ENCODE results near the gene THSD4. TPM values are rescaled to one million over a fixed set of nuclear protein-coding genes. Genes with fewer than 3 reads are reported as not detected.

The THSD4 gene
- total RNA-seq, 1 experiment from 2014 or later, result 0.29 TPM

DNA sequence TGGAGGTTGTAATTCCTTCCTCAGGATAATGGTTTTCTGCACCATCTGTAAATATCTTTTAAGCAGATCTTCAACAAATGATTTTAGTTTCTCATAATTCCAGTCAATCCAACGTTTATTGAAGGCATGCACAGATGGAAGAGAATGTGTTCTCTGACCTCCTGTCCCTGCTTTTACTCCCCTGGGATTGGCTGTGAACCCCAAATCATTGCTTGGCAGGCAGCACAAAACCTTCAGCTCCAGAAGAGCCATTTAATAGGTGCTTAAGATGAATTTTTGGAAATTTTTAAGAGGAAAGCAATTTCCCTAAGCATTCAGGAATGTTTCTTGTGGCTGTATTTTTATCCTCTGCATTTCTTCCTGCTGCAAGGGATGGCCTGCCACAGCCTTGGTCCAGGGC, 25.5 kb upstream of the THSD4 start:
- ChIA-PET POLR2A (no interaction called here), CTCF (no interaction called here)
- Histone ChIP-seq H3K9me3 (no peaks in the 10 kb centered on the region), H3K27me3 (replicated peaks; ENCODE audit: control insufficient read depth, insufficient read depth, low read length) (no peaks in the 10 kb centered on the region), H3K36me3 (ENCODE audit: control insufficient read depth, insufficient read depth, low read length) (no peaks in the 10 kb centered on the region), H3K4me3 (ENCODE audit: low read depth, low read length) (no peak overlapping the region), H3K4me1 (no peaks in the 10 kb centered on the region)
- no peak overlapping the region for H3K27ac Mint-ChIP-seq (ENCODE audit: unreplicated experiment)
- peaks cover 3% of the 10 kb centered on the region for H3K27me3 Mint-ChIP-seq (ENCODE audit: insufficient read depth, unreplicated experiment)
- intact Hi-C loops (cut with micrococcal nuclease; ENCODE audit: unreplicated experiment), result no loop called here
- H3K36me3 Mint-ChIP-seq (ENCODE audit: insufficient read depth, unreplicated experiment), result no peaks in the 10 kb centered on the region
- no peak for DNase-seq
- BruUV-seq (replicated peaks), result no TSS peak
- H3K4me3 Mint-ChIP-seq (ENCODE audit: unreplicated experiment), result no peak overlapping the region
- TF ChIP-seq, protein P1, sequence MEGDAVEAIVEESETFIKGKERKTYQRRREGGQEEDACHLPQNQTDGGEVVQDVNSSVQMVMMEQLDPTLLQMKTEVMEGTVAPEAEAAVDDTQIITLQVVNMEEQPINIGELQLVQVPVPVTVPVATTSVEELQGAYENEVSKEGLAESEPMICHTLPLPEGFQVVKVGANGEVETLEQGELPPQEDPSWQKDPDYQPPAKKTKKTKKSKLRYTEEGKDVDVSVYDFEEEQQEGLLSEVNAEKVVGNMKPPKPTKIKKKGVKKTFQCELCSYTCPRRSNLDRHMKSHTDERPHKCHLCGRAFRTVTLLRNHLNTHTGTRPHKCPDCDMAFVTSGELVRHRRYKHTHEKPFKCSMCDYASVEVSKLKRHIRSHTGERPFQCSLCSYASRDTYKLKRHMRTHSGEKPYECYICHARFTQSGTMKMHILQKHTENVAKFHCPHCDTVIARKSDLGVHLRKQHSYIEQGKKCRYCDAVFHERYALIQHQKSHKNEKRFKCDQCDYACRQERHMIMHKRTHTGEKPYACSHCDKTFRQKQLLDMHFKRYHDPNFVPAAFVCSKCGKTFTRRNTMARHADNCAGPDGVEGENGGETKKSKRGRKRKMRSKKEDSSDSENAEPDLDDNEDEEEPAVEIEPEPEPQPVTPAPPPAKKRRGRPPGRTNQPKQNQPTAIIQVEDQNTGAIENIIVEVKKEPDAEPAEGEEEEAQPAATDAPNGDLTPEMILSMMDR (IDR thresholded peaks at IDR 0.05; ENCODE audit: insufficient read depth in 1 of 2, low read depth in 1 of 2, low read length in 1 of 2, severe bottlenecking in 1 of 2, unreplicated experiment in 1 of 2), result no peak
- no peaks in the 10 kb centered on the region for H3K4me1 Mint-ChIP-seq (ENCODE audit: low read depth, unreplicated experiment)
- H3K9me3 Mint-ChIP-seq (ENCODE audit: unreplicated experiment), result peaks cover 9% of the 10 kb centered on the region

- intact Hi-C loops (cut with micrococcal nuclease; ENCODE audit: unreplicated experiment), result no loop called here
- no peaks in the 10 kb centered on the region for H3K4me1 Mint-ChIP-seq (ENCODE audit: low read depth, unreplicated experiment)
- no peaks in the 10 kb centered on the region for H3K36me3 ChIP-seq (ENCODE audit: control insufficient read depth, insufficient read depth, low read length)
- peaks cover 9% of the 10 kb centered on the region for H3K9me3 Mint-ChIP-seq (ENCODE audit: unreplicated experiment)
- TF ChIP-seq, protein P1 (IDR thresholded peaks at IDR 0.05; ENCODE audit: insufficient read depth in 1 of 2, low read depth in 1 of 2, low read length in 1 of 2, severe bottlenecking in 1 of 2, unreplicated experiment in 1 of 2), result no peak
- H3K4me1 ChIP-seq, result no peaks in the 10 kb centered on the region
- no TSS peak for BruUV-seq (replicated peaks)
- H3K4me3 ChIP-seq (ENCODE audit: low read depth, low read length), result no peak overlapping the region
- H3K36me3 Mint-ChIP-seq (ENCODE audit: insufficient read depth, unreplicated experiment), result no peaks in the 10 kb centered on the region
- POLR2A ChIA-PET, result no interaction called here
- H3K27me3 Mint-ChIP-seq (ENCODE audit: insufficient read depth, unreplicated experiment), result peaks cover 3% of the 10 kb centered on the region
- no peaks in the 10 kb centered on the region for H3K27me3 ChIP-seq (replicated peaks; ENCODE audit: control insufficient read depth, insufficient read depth, low read length)
- DNase-seq, result no peak
- H3K4me3 Mint-ChIP-seq (ENCODE audit: unreplicated experiment), result no peak overlapping the region
- no peak overlapping the region for H3K27ac Mint-ChIP-seq (ENCODE audit: unreplicated experiment)
- CTCF ChIA-PET, result no interaction called here
- H3K9me3 ChIP-seq, result no peaks in the 10 kb centered on the region
Observed at GRCh38 chr15:71091601-71092000, 23.7 kb upstream of the THSD4 start.

DNA sequence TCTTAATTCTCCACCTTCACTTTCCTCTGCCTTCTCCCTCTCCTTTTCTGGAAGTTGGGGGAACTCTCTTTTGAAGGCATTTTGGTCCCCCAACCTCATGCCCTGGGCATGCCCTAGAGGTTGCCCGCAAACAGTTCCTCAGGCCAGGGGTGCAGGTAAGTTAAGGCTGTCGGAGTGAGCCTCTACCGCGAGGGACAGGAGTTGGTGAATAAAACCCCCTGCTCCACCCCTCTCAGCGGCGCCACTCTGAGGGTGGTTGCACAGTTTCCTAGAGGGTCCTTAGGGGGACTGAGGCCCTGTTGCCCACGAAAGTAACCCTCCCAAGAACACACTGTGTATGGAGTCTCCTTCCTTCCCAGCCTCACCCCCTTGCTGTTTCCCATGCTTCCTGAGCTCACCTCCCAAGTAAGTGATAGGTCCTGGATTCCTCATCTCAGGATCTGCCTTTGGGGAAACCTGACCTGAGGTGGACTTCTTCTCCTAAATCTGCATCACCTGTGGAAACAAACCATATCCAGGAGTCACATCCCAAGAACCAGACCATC, 23.1 kb upstream of the THSD4 start:
- Histone ChIP-seq H3K4me3 (ENCODE audit: low read depth, low read length) (no peak overlapping the region), H3K4me1 (no peaks in the 10 kb centered on the region), H3K27me3 (replicated peaks; ENCODE audit: control insufficient read depth, insufficient read depth, low read length) (no peaks in the 10 kb centered on the region), H3K9me3 (no peaks in the 10 kb centered on the region), H3K36me3 (ENCODE audit: control insufficient read depth, insufficient read depth, low read length) (no peaks in the 10 kb centered on the region)
- Mint-ChIP-seq H3K36me3 (ENCODE audit: insufficient read depth, unreplicated experiment) (no peaks in the 10 kb centered on the region), H3K9me3 (ENCODE audit: unreplicated experiment) (peaks cover 4% of the 10 kb centered on the region), H3K27me3 (ENCODE audit: insufficient read depth, unreplicated experiment) (peaks cover under 1% of the 10 kb centered on the region), H3K4me3 (ENCODE audit: unreplicated experiment) (no peak overlapping the region), H3K4me1 (ENCODE audit: low read depth, unreplicated experiment) (no peaks in the 10 kb centered on the region), H3K27ac (ENCODE audit: unreplicated experiment) (no peak overlapping the region)
- BruUV-seq (replicated peaks), result no TSS peak
- ChIA-PET POLR2A (no interaction called here), CTCF (no interaction called here)
- intact Hi-C loops (cut with micrococcal nuclease; ENCODE audit: unreplicated experiment), result no loop called here
- DNase-seq, result no peak
- TF ChIP-seq, protein P1 (IDR thresholded peaks at IDR 0.05; ENCODE audit: insufficient read depth in 1 of 2, low read depth in 1 of 2, low read length in 1 of 2, severe bottlenecking in 1 of 2, unreplicated experiment in 1 of 2), result no peak
